GM12864 (cell line): Measurements from ENCODE around the gene LSG1.

Source experiments
- DNase-seq: peaks from one replicate; pipeline ENCODE4 v3.0.0-alpha.2; 2011; ENCODE audit warnings: low read depth
- H3K4me3 ChIP-seq: 2 replicates; pipeline ENCODE4 v1.5.1; 2011; ENCODE audit warnings: mild to moderate bottlenecking, low read depth, low read length, control low read depth
- TF ChIP-seq, protein P1 (sequence below): IDR thresholded peaks from 2 replicates; pipeline ENCODE4 v1.5.1; 2011; ENCODE audit warnings: low read depth, mild to moderate bottlenecking, moderate library complexity, low read length, control low read depth, inconsistent platforms; ENCODE audit errors: missing control alignments

Gene LSG1

DNA sequence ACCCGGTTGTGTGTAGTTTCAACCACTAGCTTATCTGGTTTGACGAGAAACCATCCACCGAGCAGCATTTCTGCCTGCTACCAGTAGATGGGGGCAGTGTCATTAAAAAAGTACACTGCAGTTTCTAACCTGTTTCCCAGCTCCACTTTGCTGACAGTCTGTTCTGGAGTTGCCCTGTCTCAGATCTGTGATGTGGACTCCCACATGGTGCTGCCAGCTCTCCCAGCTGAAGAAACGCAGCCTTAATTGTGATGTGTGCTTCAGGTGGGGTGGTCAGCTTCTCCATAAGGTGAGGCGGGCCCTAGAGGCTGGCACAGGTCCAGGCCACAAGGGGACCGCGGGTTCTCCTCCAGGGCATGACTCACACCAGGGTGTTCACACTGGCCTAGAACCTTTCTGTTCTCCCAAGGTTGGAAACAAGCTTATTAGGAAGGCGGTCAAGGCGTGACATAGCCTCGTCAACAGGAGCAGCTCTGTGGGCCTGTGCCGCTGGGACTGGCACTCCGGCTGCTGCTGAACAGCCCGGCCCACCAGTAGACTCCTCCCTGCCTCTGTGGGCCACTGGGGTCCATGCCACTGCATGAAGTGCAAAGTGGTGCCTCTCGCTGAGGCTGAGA is 10.8 kb upstream of the LSG1 start:
- TF ChIP-seq, protein P1, sequence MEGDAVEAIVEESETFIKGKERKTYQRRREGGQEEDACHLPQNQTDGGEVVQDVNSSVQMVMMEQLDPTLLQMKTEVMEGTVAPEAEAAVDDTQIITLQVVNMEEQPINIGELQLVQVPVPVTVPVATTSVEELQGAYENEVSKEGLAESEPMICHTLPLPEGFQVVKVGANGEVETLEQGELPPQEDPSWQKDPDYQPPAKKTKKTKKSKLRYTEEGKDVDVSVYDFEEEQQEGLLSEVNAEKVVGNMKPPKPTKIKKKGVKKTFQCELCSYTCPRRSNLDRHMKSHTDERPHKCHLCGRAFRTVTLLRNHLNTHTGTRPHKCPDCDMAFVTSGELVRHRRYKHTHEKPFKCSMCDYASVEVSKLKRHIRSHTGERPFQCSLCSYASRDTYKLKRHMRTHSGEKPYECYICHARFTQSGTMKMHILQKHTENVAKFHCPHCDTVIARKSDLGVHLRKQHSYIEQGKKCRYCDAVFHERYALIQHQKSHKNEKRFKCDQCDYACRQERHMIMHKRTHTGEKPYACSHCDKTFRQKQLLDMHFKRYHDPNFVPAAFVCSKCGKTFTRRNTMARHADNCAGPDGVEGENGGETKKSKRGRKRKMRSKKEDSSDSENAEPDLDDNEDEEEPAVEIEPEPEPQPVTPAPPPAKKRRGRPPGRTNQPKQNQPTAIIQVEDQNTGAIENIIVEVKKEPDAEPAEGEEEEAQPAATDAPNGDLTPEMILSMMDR = peak; percentile 90
- no peak overlapping the region for H3K4me3 ChIP-seq
- DNase-seq = no peak

DNA sequence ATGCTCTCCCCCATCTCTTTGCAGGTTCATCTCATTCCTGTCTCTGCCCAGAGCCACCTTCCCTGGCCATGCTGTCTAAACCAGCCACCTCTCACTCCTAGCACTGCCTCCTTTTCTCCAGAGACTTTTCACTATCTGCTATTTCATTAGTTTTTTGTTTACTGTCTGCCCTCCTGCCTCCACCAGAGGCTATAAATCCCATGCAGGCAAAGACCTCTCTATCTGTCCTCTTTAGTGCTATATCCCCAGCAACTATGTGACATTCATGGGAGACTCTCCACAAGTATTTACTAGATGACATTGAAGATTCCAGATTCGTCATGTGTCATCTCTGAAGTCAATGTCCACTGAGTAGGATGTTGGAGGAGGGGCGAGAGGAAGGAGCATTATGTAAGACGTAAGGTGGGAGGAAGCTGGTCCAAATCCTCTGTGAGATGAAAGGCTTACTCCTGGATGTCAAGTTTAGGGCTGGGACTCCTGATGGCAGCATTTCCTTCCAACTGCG is 10.2 kb upstream of the LSG1 start:
- H3K4me3 ChIP-seq = no peak overlapping the region
- DNase-seq = no peak
- TF ChIP-seq, protein P1 = no peak

DNA sequence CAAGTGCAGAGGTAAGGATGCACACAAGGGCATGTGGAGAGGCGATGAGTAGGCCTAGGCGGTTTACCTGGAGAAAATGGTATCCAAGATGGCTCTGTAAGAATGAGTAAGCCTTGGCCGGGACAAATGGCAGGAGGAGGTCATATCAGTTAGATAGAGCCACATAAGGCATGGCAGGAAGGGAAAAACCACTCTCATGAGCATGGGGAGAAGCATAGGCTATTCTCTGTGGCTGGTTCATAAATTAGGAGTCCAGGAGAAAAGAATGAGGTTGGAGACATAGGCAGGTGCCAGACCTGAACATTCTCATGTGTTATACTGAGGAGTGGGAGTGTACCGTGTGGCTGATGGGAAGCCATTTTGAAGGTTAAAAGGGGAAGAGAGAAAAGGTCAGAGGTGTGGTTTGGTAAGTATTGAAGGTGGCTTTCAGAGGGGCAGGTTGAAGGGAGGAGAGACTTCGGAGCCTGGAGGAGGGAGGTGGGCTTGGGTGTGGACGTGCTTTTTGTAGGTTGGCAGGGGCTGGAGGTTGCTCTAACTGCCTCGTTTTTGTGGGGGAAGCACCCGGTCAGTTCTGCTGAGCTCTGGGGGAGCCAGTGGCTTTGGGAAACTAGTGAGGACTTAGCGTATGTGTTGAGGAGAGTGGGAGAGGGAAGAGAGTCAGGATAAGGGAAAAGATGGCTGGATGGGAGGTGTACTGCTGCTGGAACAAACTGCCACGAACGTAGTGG is 9.1 kb upstream of the LSG1 start:
- TF ChIP-seq, protein P1 = no peak
- DNase-seq = no peak
- no peak overlapping the region for H3K4me3 ChIP-seq

DNA sequence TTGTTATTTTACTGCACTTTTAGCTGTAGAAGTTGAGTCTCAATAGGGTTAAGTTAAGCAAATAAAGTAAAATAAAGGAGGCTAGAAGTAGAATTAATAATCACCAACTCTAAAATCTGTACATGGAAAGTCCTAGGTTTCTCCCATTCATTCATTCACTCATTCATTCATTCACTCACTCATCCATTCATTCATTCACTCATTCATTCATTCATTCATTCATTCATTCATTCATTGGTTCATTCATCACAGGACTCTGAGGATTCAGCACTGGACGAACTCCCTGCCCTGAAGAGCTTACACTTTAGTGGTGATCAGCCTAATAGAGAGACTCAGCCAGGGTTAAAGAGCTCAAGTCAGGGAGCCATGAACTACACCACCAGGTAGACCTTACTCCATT is 4.5 kb upstream of the LSG1 start:
- no peak for DNase-seq
- TF ChIP-seq, protein P1 = no peak
- no peak overlapping the region for H3K4me3 ChIP-seq

DNA sequence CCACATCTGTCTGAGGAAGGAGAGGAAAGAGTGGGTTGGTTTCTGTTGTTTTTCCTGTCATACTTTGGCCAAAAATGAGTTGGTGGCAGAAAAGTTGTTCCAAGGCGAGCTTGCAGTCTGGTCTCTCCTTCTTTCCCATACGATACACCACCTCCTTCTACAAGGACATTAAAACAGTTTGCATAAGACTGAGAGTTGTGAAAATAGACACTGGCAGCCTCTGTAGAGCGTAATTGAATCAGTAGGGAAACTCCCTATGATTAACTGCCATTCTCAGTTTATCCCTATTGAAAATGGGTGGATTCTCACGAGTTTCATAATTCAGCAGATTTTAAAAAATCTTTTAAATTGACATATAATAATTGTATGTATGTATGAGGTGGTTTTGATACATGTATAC is 3.7 kb upstream of the LSG1 start:
- TF ChIP-seq, protein P1 = no peak
- no peak for DNase-seq
- H3K4me3 ChIP-seq = no peak overlapping the region

DNA sequence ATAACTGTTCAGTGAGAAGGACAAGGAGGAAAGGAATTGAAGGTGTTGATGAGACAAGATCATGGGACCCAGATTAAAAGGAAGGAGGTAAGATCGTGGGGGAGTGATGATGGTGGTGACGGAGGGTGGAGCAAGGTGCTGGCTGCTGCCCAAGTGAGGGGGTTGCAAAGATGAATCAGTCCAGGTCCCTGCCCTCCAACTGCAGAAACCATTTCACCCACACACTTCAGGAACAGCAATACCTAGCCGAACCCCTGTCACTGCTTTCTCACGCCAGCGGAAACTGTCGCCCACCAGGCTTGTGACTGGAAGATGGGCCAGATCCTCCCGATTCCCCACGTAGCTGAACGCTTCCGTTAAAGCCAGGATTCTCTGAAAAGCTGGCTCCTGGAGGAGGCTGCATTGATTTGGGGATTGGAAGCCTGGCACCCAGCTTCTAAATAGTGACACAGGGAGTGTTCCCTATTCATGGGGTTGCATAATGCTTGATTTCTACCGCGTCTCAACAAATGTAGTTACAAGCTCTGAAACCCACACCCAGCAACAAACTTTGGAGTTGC is 3.2 kb upstream of the LSG1 start:
- TF ChIP-seq, protein P1 = no peak
- no peak for DNase-seq
- H3K4me3 ChIP-seq = no peak overlapping the region
